DOHH2 (cell line): ENCODE data around the gene RAB8B.

Experiments
- H3F3A ChIP-seq: fragments of 200-600 bp; sonication (generic), shearing (Covaris generic); 2 replicates; pipeline ENCODE4 v1.6.0; 2016; ENCODE audit warnings: antibody characterized with exemption, mild to moderate bottlenecking; ENCODE audit not compliant: control insufficient read depth, insufficient read depth
- H3K27ac ChIP-seq: fragments of 200-600 bp; sonication (generic); 2 replicates; pipeline ENCODE4 v1.5.1; 2014; ENCODE audit warnings: low read depth, mild to moderate bottlenecking, low read length, moderate library complexity
- H3K27me3 ChIP-seq: fragments of 200-600 bp; sonication (generic); 2 replicates; pipeline ENCODE4 v1.6.1; 2014; ENCODE audit warnings: mild to moderate bottlenecking, low read length, mixed read lengths; ENCODE audit not compliant: control insufficient read depth
- H3K36me3 ChIP-seq: fragments of 200-600 bp; sonication (generic); 2 replicates; pipeline ENCODE4 v1.6.1; 2014; ENCODE audit warnings: mild to moderate bottlenecking, low read length, moderate library complexity, mixed read lengths; ENCODE audit not compliant: control insufficient read depth
- H3K4me1 ChIP-seq: fragments of 200-600 bp; sonication (generic); 2 replicates; pipeline ENCODE4 v1.6.1; 2014; ENCODE audit warnings: mild to moderate bottlenecking, low read length, mixed read lengths; ENCODE audit not compliant: control insufficient read depth
- H3K4me2 ChIP-seq: fragments of 200-600 bp; sonication (generic); 2 replicates; pipeline ENCODE4 v1.6.0; 2014; ENCODE audit warnings: mild to moderate bottlenecking, low read length, moderate library complexity
- H3K4me3 ChIP-seq: fragments of 200-600 bp; sonication (generic); 2 replicates; pipeline ENCODE4 v1.5.1; 2014; ENCODE audit warnings: mild to moderate bottlenecking, low read length, mixed read lengths
- H3K79me2 ChIP-seq: fragments of 200-600 bp; sonication (generic); 2 replicates; pipeline ENCODE4 v1.6.1; 2014; ENCODE audit warnings: mild to moderate bottlenecking, low read length, mixed read lengths; ENCODE audit not compliant: control insufficient read depth
- H3K9me2 ChIP-seq: fragments of 200-600 bp; sonication (generic); replicated peaks from 2 replicates; pipeline ENCODE4 v1.6.1; 2014; ENCODE audit warnings: mild to moderate bottlenecking, low read length, mixed read lengths; ENCODE audit not compliant: control insufficient read depth
- H3K9me3 ChIP-seq: fragments of 200-600 bp; sonication (generic); 2 replicates; pipeline ENCODE4 v1.6.1; 2014; ENCODE audit warnings: antibody characterized with exemption, low read length, mixed read lengths; ENCODE audit not compliant: control insufficient read depth, insufficient read depth
- H4K20me1 ChIP-seq: fragments of 200-600 bp; sonication (generic); 2 replicates; pipeline ENCODE4 v1.6.0; 2014; ENCODE audit warnings: low read depth, mild to moderate bottlenecking, antibody characterized with exemption, low read length, moderate library complexity; ENCODE audit not compliant: control insufficient read depth, insufficient read depth
- CTCF ChIP-seq: fragments of 200-600 bp; sonication (generic); IDR thresholded peaks from one replicate; pipeline ENCODE4 v1.5.1; 2014; ENCODE audit warnings: antibody characterized with exemption, mild to moderate bottlenecking, low read depth, low read length; ENCODE audit not compliant: poor library complexity, severe bottlenecking
- EZH2phosphoT487 ChIP-seq: fragments of 200-600 bp; sonication (generic); IDR thresholded peaks from 2 replicates; pipeline ENCODE4 v1.6.1; 2017; ENCODE audit warnings: borderline replicate concordance, mild to moderate bottlenecking, antibody characterized with exemption, low read length, moderate library complexity, mixed read lengths

The RAB8B gene

GRCh38 chr15:63198371-63199250 lies 9.2 kb downstream of the RAB8B start:
- Histone ChIP-seq H3K4me3 (no peak overlapping the region), H3K4me1 (peaks cover 43% of the 10 kb centered on the region), H4K20me1 (no peaks in the 10 kb centered on the region), H3K9me3 (no peaks in the 10 kb centered on the region), H3K79me2 (peaks cover 91% of the 10 kb centered on the region), H3K9me2 (no peaks in the 10 kb centered on the region), H3K36me3 (peaks cover 17% of the 10 kb centered on the region), H3K27ac (no peak overlapping the region), H3K27me3 (no peaks in the 10 kb centered on the region), H3K4me2 (no peak overlapping the region), H3F3A (no peaks in the 10 kb centered on the region)
- TF ChIP-seq EZH2phosphoT487 (no peak), CTCF (no peak)

DNA sequence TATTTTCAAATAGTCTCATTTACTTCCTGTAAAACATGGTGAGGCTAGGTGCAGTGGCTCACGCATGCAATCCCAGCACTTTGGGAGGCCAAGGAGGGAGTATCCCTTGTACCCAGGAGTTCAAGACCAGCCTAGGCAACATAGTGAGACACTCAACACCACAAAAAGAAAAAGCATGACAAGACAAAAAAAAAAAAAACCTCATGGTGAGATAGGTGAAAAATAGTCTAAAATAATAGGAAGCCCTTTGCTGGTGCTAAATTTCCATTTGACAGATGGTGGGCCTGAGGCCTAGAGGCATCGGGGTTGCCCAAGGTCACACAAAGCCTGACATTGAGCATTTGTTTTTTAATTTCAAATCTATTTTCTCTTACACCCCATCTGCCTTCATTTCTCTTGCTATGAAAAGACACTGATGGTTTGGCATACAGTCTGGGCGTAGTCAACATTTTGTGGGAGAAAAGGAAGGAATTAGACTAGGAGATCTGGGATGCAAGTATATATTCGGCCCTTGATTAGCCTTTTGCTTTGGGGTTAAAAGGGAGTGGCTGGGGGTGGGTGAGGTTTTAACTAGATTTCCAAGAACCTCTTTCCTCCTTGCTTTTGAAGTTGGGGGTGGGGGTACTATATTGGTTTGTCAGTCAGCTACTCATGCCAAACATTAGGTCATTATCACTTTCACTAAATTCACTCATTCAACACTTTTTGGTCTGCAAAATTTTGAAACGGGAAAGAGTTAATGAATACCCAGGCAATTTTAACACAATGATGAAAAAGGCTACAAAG lies 11.3 kb downstream of the RAB8B start:
- H3K27ac ChIP-seq = no peak overlapping the region
- H3K79me2 ChIP-seq = peaks cover 83% of the 10 kb centered on the region

DNA sequence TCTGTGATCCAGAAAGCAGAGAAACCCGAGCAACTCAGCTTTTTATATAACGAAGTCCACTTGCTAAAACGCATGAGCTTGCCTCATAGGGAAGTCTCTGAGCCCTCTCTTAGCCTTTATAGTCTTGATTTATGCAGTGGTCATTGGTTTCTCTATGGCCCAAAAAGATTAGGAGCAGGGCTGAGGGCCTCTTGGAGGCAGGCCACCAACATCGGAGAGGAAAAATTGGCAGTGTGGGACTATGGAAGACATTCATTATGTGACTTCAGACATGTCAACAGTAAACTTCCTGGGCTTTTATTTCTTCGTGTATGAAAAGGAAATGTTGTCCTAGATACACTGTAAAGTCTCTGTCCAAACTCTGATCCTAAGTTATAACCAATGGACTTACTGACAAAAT lies 13.5 kb downstream of the RAB8B start:
- Histone ChIP-seq H3K4me2 (no peak overlapping the region), H4K20me1 (no peaks in the 10 kb centered on the region), H3K27ac (no peak overlapping the region), H3K4me1 (peaks cover 18% of the 10 kb centered on the region), H3K9me3 (no peaks in the 10 kb centered on the region), H3K27me3 (no peaks in the 10 kb centered on the region), H3K36me3 (peaks cover 7% of the 10 kb centered on the region; the same call in 1 of the 2 replicates), H3K79me2 (peaks cover 77% of the 10 kb centered on the region), H3K9me2 (no peaks in the 10 kb centered on the region), H3K4me3 (no peak overlapping the region), H3F3A (no peaks in the 10 kb centered on the region)
- TF ChIP-seq EZH2phosphoT487 = no peak
- TF ChIP-seq CTCF = no peak

More for the DNA sequence above, 11.3 kb downstream of the RAB8B start:
- Histone ChIP-seq H3K9me3 (no peaks in the 10 kb centered on the region), H3K4me1 (peaks cover 26% of the 10 kb centered on the region), H3K4me3 (no peak overlapping the region), H3K36me3 (peaks cover 16% of the 10 kb centered on the region), H3K9me2 (no peaks in the 10 kb centered on the region), H4K20me1 (no peaks in the 10 kb centered on the region), H3F3A (no peaks in the 10 kb centered on the region), H3K27me3 (no peaks in the 10 kb centered on the region), H3K4me2 (no peak overlapping the region)
- TF ChIP-seq CTCF = no peak
- no peak for TF ChIP-seq EZH2phosphoT487
